ENCODE measurements around the gene CRY2.

DNA sequence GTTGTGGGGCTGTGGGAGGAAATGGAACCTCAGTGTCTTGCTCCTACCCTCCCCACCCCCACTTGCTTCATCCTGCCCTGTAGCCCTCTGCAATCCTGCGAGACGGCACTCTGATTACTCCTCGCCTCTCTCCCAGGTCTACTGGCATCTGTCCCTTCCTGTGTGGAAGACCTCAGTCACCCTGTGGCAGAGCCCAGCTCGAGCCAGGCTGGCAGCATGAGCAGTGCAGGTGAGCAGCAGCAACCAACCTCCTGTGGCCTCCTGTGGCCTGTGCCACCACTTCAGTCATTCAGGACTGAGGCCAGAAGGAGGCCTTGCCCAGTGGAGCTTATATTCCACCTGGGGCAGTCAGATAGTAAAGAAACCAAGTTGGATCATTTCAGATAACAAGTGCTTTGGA lies 23.4 kb downstream of the CRY2 start:
- TF ChIP-seq GATA2 (IDR thresholded peaks at IDR 0.05; ENCODE audit: low read depth, low read length) (no peak), GATA3 (IDR thresholded peaks at IDR 0.05; ENCODE audit: low read depth, low read length) (no peak)

Data from SH-SY5Y (cell line).